ENCODE results near the gene ABHD17B. TPM values are rescaled to one million over a fixed set of nuclear protein-coding genes. Genes with fewer than 3 reads are reported as not detected.

The ABHD17B gene
- total RNA-seq, 4 donors from 2014 or later, result 13.0 to 25.4 (median 15.2) TPM

DNA sequence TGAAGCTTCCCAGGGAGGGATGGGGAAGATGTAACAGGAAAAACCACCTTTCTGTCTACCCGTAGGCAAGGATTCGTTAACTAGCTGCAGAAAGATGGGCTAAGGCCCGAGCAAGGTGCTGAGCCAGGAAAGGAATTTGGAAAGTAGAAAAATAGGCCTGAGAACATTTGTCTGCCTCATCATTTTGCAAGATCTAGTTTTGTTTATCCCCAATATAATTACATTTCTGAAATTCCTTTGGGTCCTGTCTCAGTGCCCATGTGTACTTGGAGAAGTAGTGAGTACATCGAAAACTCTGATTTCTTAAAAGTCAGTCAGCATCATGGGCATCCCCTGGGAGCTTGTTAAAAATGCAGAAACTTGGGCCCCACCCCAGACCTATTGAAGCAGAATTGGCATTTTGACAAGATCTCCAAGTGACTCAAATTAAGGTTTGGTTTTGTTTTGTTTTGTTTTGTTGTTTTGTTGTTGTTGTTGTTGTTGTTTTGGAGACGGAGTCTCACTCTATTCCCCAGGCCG is 90.5 kb downstream of the ABHD17B start:
- TF ChIP-seq, protein P1, sequence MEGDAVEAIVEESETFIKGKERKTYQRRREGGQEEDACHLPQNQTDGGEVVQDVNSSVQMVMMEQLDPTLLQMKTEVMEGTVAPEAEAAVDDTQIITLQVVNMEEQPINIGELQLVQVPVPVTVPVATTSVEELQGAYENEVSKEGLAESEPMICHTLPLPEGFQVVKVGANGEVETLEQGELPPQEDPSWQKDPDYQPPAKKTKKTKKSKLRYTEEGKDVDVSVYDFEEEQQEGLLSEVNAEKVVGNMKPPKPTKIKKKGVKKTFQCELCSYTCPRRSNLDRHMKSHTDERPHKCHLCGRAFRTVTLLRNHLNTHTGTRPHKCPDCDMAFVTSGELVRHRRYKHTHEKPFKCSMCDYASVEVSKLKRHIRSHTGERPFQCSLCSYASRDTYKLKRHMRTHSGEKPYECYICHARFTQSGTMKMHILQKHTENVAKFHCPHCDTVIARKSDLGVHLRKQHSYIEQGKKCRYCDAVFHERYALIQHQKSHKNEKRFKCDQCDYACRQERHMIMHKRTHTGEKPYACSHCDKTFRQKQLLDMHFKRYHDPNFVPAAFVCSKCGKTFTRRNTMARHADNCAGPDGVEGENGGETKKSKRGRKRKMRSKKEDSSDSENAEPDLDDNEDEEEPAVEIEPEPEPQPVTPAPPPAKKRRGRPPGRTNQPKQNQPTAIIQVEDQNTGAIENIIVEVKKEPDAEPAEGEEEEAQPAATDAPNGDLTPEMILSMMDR (IDR thresholded peaks at IDR 0.05; ENCODE audit: low read depth), result no peak

GRCh38 chr9:71819115-71819739 is 91.8 kb downstream of the ABHD17B start:
- TF ChIP-seq, protein P1 (IDR thresholded peaks at IDR 0.05; ENCODE audit: low read depth), result no peak

- TF ChIP-seq, protein P1 (IDR thresholded peaks at IDR 0.05; ENCODE audit: low read depth), result no peak
Observed at GRCh38 chr9:71816916-71817451, 94.0 kb downstream of the ABHD17B start.

Small RNA genes lying within 50 kb of the gene (small RNA-seq; reads per million reads assigned to genes)
- gene RF00019, result 0.49 reads per million

Other genes with a start within 250 kb of the ABHD17B start
- 100 to 1,000 TPM in 3 of 4 donors, 10 to 100 TPM in 1; 93.7 to 184 (median 110) TPM for gene CEMIP2, start 142.7 kb downstream of the ABHD17B start, total RNA-seq
- gene C9orf85, start 446 bp upstream of the ABHD17B start, total RNA-seq, result 10 to 100 TPM; 11.3 to 12.1 (median 12.0) TPM
- gene C9orf57, start 149.4 kb upstream of the ABHD17B start, total RNA-seq, result not detected
- under 1 TPM in 2 of 4 donors, not detected in 2; 0.49 to 0.66 TPM for gene GDA, start 238.2 kb upstream of the ABHD17B start, total RNA-seq

All from subcutaneous adipose tissue (tissue), 4 donors.